ENCODE measurements around the gene CALD1.

DNA sequence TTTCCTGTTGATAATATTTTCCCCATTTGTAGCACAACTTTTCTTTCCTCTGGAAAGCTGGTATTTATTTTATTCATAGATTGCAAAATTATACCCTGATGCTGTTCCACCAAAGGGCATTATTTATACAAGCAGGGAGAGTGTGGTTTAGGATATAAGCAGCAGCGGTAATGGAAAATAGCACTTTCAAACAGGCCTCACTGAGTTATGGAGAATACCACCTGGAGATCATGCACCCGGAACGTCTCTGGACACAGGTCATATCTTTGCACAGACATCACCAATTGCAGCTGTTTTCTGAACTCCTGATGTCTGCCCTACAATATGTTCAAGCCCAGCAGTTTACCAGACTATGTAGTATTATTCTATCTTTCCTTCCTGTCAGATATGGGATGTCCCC lies 2.0 kb upstream of the CALD1 start:
- TF ChIP-seq, protein P1, sequence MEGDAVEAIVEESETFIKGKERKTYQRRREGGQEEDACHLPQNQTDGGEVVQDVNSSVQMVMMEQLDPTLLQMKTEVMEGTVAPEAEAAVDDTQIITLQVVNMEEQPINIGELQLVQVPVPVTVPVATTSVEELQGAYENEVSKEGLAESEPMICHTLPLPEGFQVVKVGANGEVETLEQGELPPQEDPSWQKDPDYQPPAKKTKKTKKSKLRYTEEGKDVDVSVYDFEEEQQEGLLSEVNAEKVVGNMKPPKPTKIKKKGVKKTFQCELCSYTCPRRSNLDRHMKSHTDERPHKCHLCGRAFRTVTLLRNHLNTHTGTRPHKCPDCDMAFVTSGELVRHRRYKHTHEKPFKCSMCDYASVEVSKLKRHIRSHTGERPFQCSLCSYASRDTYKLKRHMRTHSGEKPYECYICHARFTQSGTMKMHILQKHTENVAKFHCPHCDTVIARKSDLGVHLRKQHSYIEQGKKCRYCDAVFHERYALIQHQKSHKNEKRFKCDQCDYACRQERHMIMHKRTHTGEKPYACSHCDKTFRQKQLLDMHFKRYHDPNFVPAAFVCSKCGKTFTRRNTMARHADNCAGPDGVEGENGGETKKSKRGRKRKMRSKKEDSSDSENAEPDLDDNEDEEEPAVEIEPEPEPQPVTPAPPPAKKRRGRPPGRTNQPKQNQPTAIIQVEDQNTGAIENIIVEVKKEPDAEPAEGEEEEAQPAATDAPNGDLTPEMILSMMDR (IDR thresholded peaks at IDR 0.05), result no peak
- no peak for TF ChIP-seq POLR2A (IDR thresholded peaks at IDR 0.05)
